Measurements from ENCODE around the gene SLC7A1.

Gene SLC7A1

DNA sequence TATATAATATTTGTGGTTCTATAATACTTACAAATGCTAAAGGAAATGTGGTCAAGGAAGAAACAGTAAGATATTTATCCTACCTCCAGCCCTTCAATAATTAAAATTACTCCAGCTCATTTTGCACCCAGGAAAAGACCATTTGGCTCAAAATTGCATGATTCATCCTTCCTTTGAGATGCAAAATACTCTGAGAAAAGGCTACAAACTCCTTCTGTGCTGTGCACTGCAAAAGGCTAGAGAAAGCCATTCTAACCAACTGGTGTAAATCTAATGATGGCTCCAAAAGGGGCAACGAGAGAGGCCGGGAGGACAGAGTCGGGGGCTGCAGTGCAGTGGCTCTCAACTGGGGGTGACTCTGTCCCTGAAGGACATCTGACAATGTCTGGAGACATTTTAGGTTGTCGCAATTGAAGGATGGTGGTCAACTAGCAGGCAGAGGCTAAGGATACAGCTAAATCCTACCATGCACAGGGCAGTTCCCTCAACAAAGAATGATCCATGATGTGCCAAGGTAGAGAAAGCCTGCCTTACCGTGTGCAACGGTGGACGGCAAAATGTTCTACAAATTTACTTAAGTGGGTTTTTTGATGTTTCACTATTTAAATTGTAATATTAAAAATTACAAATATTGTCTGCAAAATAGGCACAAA, 32.6 kb downstream of the SLC7A1 start:
- Mint-ChIP-seq H3K27me3 (ENCODE audit: low read depth, poor library complexity) (no peaks in the 10 kb centered on the region), H3K27ac (no peak overlapping the region), H3K36me3 (ENCODE audit: low read depth) (peaks cover 14% of the 10 kb centered on the region), H3K4me3 (no peak overlapping the region), H3K9me3 (no peaks in the 10 kb centered on the region), H3K4me1 (peaks cover 17% of the 10 kb centered on the region)
- TF ChIP-seq, protein P1, sequence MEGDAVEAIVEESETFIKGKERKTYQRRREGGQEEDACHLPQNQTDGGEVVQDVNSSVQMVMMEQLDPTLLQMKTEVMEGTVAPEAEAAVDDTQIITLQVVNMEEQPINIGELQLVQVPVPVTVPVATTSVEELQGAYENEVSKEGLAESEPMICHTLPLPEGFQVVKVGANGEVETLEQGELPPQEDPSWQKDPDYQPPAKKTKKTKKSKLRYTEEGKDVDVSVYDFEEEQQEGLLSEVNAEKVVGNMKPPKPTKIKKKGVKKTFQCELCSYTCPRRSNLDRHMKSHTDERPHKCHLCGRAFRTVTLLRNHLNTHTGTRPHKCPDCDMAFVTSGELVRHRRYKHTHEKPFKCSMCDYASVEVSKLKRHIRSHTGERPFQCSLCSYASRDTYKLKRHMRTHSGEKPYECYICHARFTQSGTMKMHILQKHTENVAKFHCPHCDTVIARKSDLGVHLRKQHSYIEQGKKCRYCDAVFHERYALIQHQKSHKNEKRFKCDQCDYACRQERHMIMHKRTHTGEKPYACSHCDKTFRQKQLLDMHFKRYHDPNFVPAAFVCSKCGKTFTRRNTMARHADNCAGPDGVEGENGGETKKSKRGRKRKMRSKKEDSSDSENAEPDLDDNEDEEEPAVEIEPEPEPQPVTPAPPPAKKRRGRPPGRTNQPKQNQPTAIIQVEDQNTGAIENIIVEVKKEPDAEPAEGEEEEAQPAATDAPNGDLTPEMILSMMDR (IDR thresholded peaks at IDR 0.05) = no peak
- DNase-seq = no peak

DNA sequence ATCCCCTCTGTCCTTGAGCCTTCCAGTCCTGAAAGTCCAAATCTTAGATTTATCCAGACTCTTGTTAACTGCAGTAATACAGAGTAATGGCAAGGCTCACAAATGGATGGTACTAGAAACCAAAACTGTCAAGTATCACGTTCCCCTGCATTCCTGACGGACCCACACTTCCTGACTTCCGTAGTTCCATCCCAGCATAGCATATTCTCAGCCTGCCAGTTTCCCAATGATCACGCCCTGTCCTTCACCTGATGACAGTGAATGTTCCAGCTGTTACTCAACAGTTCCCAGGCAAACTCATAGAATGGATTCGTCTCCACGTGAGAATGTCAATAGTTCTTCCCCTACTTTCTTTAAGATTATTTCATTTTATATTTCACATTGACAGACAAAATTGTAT, 33.6 kb downstream of the SLC7A1 start:
- Mint-ChIP-seq H3K9me3 (no peaks in the 10 kb centered on the region), H3K27me3 (ENCODE audit: low read depth, poor library complexity) (no peaks in the 10 kb centered on the region), H3K27ac (no peak overlapping the region), H3K36me3 (ENCODE audit: low read depth) (peaks cover 12% of the 10 kb centered on the region), H3K4me1 (peaks cover 14% of the 10 kb centered on the region), H3K4me3 (no peak overlapping the region)
- no peak for DNase-seq
- TF ChIP-seq, protein P1 (IDR thresholded peaks at IDR 0.05) = no peak

GRCh38 chr13:29556742-29557141, 38.7 kb downstream of the SLC7A1 start:
- Mint-ChIP-seq H3K4me3 (no peak overlapping the region), H3K27me3 (ENCODE audit: low read depth, poor library complexity) (no peaks in the 10 kb centered on the region), H3K36me3 (ENCODE audit: low read depth) (peaks cover 21% of the 10 kb centered on the region), H3K4me1 (peaks cover 11% of the 10 kb centered on the region), H3K27ac (no peak overlapping the region), H3K9me3 (no peaks in the 10 kb centered on the region)
- TF ChIP-seq, protein P1 (IDR thresholded peaks at IDR 0.05) = no peak
- no peak for DNase-seq

DNA sequence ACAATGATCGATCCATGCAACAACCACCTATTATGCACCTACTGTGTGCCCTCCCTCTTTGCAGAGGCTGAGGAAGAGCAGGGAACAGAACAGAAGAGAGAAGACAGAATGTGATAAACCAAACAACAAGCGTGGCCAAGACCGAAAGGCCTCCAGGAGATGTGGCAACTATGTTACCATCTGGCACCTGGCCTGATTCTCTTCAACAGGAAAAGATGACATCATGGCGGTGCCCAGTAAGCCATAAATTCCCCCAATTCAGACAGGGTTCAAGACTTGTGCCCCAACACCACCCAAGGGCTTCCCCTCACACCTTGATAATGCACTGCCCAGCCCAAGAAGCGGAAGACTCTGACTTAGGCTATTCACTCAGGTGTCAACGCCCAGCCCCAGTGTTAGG, 44.3 kb downstream of the SLC7A1 start:
- Mint-ChIP-seq H3K27me3 (ENCODE audit: low read depth, poor library complexity) (no peaks in the 10 kb centered on the region), H3K4me3 (no peak overlapping the region), H3K4me1 (peaks cover 23% of the 10 kb centered on the region), H3K27ac (no peak overlapping the region), H3K9me3 (no peaks in the 10 kb centered on the region), H3K36me3 (ENCODE audit: low read depth) (peaks cover 48% of the 10 kb centered on the region)
- no peak for DNase-seq
- TF ChIP-seq, protein P1 (IDR thresholded peaks at IDR 0.05) = no peak

DNA sequence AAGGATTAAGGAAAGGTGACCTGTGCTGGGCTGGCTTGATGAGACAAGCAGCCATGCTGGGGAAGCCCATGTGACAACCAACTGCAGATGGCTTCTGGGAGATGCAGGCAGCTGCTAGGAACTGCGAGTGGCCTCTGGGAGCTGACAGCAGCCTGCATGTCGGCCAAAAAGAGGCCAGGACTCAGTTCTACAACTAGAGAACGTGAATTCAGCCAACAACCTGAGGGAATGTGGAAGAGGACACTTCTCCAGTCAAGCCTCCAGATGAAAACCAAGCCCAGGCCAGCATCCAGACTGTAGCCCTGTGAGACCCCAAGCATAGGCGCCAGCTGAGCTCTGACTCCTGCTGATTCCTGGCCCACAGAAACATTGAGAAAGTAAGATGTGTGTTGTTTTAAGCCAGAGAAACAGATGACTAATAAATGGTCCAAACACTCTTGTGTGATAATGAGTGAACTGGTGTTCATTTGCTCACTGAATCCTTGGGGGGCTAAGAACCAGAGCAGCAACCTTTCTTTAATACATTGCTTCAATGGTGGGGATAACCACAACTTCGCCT, 45.0 kb downstream of the SLC7A1 start:
- peaks cover 48% of the 10 kb centered on the region for H3K36me3 Mint-ChIP-seq (ENCODE audit: low read depth)
- H3K9me3 Mint-ChIP-seq = no peaks in the 10 kb centered on the region
- TF ChIP-seq, protein P1 (IDR thresholded peaks at IDR 0.05) = no peak
- no peak for DNase-seq
- no peaks in the 10 kb centered on the region for H3K27me3 Mint-ChIP-seq (ENCODE audit: low read depth, poor library complexity)
- H3K4me1 Mint-ChIP-seq = peaks cover 29% of the 10 kb centered on the region
- no peak overlapping the region for H3K4me3 Mint-ChIP-seq
- H3K27ac Mint-ChIP-seq = no peak overlapping the region

DNA sequence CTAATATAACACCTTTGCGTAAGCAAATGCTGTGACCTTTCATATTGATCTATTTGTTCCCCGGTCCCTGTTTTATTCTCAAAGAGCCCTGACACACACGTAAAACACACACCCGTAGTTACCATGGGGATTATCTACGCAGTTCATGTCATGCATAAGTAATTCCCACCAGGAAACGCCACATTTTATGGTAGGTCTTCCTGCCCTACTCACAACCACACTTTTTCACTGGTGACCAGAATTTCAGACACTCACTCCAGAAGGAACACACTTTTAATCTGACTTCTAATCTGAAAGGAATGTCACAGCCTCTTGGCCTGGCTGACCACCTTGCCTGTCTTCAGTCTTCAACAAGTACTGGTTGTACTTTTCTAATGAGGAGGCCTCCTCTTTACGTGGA, 46.8 kb downstream of the SLC7A1 start:
- H3K4me3 Mint-ChIP-seq = no peak overlapping the region
- TF ChIP-seq, protein P1 (IDR thresholded peaks at IDR 0.05) = no peak
- peaks cover 3% of the 10 kb centered on the region for H3K27me3 Mint-ChIP-seq (ENCODE audit: low read depth, poor library complexity)
- DNase-seq = no peak
- no peaks in the 10 kb centered on the region for H3K9me3 Mint-ChIP-seq
- H3K4me1 Mint-ChIP-seq = peaks cover 29% of the 10 kb centered on the region
- peaks cover 59% of the 10 kb centered on the region for H3K36me3 Mint-ChIP-seq (ENCODE audit: low read depth)
- peak overlapping the region; percentile 64 for H3K27ac Mint-ChIP-seq
